RWPE1 (cell line): Measurements from ENCODE around the gene STX5.

Source experiments
- CTCF ChIA-PET: fragments of 350-600 bp; sonication (Branson Sonifier 250); formaldehyde crosslinking; extraction: SDS; loops from one replicate; lab custom pipeline; 2021; lab: Yijun Ruan, JAX
- POLR2A ChIA-PET: fragments of 400-600 bp; formaldehyde crosslinking; extraction: SDS; loops from one replicate; lab custom pipeline; 2020; ENCODE audit warnings: antibody characterized with exemption; ENCODE audit not compliant: low non-redundant PET; lab: Yijun Ruan, JAX
- DNase-seq: peaks from one replicate; pipeline ENCODE4 v3.0.0; 2012; ENCODE audit warnings: low spot score
- H3K27ac ChIP-seq: fragments of 450-650 bp; 2 replicates; pipeline ENCODE4 v1.5.1; 2017
- CTCF ChIP-seq: fragments of 450-650 bp; conservative IDR thresholded peaks from 2 replicates; pipeline ENCODE4 v1.5.1; 2017; ENCODE audit warnings: low read depth, mild to moderate bottlenecking

The STX5 gene

GRCh38 chr11:62841361-62842170, 9.7 kb upstream of the STX5 start:
- H3K27ac ChIP-seq = peak overlapping the region; percentile 100
- no peak for TF ChIP-seq CTCF
- ChIA-PET CTCF (interaction anchor here (0.6 kb wide), 1 partner anchor 39 kb away, joined by 3 read pairs; the partner anchor contains the start of gene SLC3A2), POLR2A (interaction anchor here (0.6 to 2.5 kb wide), 13 partner anchors 8 to 178 kb away, joined by 3 to 20 read pairs (median 4); partner anchors contain the start of genes SLC3A2, TAF6L and ZBTB3)
- peak; percentile 95 for DNase-seq

DNA sequence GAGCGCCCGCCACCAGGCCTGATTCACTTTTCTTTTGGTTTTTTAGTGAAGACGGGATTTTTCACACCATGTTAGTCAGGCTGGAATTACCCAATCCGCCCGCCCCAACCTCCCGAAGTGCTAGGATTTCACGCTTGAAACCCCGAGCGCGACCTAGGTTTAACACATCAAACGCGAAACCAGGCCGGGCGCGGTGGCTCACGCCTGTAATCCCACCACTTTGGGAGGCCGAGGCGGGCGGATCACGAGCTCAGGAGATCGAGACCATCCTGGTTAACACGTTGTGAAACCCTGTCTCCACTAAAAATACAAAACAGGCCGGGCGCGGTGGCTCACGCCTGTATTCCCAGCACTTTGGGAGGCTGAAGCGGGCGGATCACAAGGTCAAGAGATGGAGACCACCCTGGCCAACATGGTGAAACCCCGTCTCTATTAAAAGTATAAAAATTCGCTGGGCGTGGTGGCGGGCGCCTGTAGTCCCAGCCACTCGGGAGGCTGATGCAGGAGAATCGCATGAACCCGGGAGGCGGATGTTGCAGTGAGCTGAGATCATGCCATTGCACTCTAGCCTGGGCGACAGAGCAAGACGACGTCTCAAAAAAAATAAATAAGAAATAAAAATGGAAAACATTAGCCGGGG, 9.0 kb upstream of the STX5 start:
- peak; percentile 44 for DNase-seq
- peak overlapping the region; percentile 100 for H3K27ac ChIP-seq
- ChIA-PET CTCF (interaction anchor here (1.2 kb wide), 1 partner anchor 54 kb away, joined by 4 read pairs; no protein-coding TSS in a partner anchor), POLR2A (interaction anchor here (0.6 to 2.5 kb wide), 15 partner anchors 9 to 177 kb away, joined by 3 to 20 read pairs (median 4); partner anchors contain the start of genes SLC3A2, TAF6L, TMEM179B and ZBTB3)

GRCh38 chr11:62839050-62839945, 7.4 kb upstream of the STX5 start, which contains the start of gene WDR74:
WDR74 (minus strand) TSS chr11:62839590; CDS start chr11:62839570, 20 bp downstream.
- peak within 1 kb of the TSS; percentile 100 for H3K27ac ChIP-seq
- no peak for TF ChIP-seq CTCF
- ChIA-PET POLR2A (interaction anchor here (0.6 to 2.5 kb wide), 5 partner anchors 16 to 1511 kb away, joined by 3 to 20 read pairs (median 4); partner anchors contain the start of gene TMEM179B), CTCF (interaction anchor here (0.6 to 1.2 kb wide), 2 partner anchors 45 to 53 kb away, joined by 4 to 5 read pairs; no protein-coding TSS in a partner anchor)
- DNase-seq = peak; percentile 74

DNA sequence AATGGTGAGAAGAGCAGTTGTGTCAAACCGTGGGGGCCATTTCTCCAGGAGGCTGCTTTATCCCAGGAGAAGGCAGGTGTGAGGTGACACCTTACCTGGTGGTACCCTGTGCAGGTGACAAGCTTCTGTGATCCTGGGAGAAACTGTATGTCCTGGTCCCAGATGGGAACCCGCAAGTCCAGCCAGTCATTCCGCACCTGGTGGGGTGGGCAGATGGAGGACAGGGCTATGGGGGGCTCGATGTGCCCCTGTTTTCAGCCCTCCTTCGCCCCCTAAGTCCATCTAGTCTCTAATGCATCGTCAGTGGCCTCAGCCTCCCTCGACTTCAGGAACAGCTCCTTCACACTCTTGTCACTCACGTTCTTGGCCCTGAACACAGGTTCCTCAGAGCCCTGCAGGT, 3.5 kb upstream of the STX5 start:
- CTCF ChIA-PET = no interaction called here
- peak overlapping the region; percentile 86 for H3K27ac ChIP-seq
- POLR2A ChIA-PET = interaction anchor here (0.6 to 0.7 kb wide), 2 partner anchors 8 to 108 kb away, joined by 3 to 7 read pairs; no protein-coding TSS in a partner anchor
- no peak for TF ChIP-seq CTCF
- no peak for DNase-seq

DNA sequence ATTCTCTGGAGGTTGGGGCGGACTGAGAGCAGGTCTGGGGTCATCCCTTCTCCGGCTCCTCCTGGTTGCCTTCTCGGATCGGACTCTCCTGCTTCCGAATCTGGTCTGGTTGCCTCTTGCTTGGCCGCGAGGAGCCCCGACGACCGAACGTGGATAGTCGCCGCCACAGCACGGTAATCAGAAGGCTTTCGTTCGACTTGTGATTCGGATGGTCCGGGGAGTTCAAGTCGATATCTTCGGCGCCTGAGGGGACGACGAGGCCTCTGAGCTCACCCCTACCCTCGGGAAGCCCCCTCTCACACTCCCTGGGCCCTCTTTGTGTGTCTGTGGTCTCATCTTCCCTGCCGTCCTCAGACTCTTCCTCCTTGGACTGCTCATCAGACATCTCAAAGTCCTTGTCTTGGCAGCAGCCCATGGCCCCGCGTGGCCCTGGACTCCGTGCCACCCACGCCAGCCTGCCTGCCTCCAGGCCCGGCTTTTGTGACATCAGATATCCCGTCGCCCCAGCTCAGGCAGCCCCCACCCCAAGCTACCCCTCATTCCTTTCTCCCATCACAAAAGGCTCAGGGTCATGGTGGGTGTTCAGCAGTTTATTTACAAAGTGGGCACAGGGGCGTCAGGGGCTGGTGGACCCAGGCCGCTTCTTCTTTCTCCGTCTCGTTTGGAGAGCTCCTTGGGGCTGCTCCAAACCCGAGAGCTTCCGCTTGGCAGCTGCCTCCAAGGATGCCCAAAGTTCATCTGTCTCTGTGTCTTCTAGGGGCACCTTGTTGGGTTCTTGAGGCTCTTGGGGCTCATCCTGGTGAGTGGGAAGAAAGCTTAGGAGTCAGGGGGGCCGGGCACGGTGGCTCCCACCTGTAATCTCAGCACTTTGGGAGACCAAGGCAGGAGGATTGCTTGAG, 734 bp upstream of the STX5 start, which contains the start of gene TEX54:
Gene TEX54, minus strand, starts transcription at position 506 of the 899 bp plus-strand sequence.
- TF ChIP-seq CTCF = no peak
- CTCF ChIA-PET = interaction anchor here (1.9 kb wide), 1 partner anchor 45 kb away, joined by 8 read pairs; the partner anchor contains the start of gene TMEM179B
- H3K27ac ChIP-seq = peak within 1 kb of the TSS; percentile 86
- DNase-seq = no peak
- POLR2A ChIA-PET = interaction anchor here (0.6 to 0.7 kb wide), 3 partner anchors 23 to 158 kb away, joined by 3 to 8 read pairs (median 3); no protein-coding TSS in a partner anchor
